G401 (cell line): ENCODE results near the gene STIP1. TPM values are rescaled to one million over a fixed set of nuclear protein-coding genes. Genes with fewer than 3 reads are reported as not detected.
"Not testable (repeated sequence)": the region's sequence is repeated elsewhere in the genome, so short reads cannot be mapped to it uniquely, and the experiment has no call there.

Experiments
- DNase-seq: peaks from one replicate; pipeline ENCODE4 v3.0.0-alpha.2; 2015; ENCODE audit warnings: low spot score
- in situ Hi-C: cut with HindIII; loops from 2 replicates; pipeline ENCODE4 v1.10.0; 2016; ENCODE audit warnings: low sequenced_read_pairs, mixed read lengths
- total RNA-seq: library from RNA; depleted of rRNA; stranded (reverse); fragments of >200 nt; shearing (Covaris generic); gene quantifications from 2 replicates; pipeline ENCODE4 v1.2.3, GENCODE V29; 2014

STIP1 gene
- total RNA-seq, 1 experiment from 2014 or later, result 363 TPM

- DNase-seq, result no peak
- in situ Hi-C loops, result no loop called here
Observed at GRCh38 chr11:64244107-64244506, 58.1 kb downstream of the STIP1 start.

DNA sequence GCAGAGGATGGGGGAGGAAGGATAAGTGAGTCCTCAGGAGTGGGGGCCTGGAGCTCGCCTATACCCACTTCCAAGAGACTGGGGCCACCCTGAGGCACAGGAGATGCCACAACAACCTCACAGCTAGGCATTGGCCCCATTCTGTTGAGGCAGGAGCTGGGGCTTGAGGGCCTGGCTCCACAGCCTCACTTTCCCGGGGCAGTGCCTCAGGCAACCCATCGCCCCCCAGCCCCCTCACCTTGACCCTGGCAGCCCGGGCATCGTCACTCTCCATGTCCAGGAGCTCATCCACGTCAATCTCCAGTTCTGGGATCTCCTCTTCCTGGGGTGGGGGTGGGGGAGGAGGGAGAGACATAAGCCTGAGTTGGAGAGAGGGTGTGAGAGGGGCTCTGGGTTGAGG lies 59.0 kb downstream of the STIP1 start:
- in situ Hi-C loops, result no loop called here
- DNase-seq, result no peak

GRCh38 chr11:64245401-64245796 lies 59.4 kb downstream of the STIP1 start:
- no peak for DNase-seq
- in situ Hi-C loops, result no loop called here

GRCh38 chr11:64245797-64246620 lies 60.0 kb downstream of the STIP1 start:
- no peak for DNase-seq
- in situ Hi-C loops, result no loop called here

GRCh38 chr11:64246621-64246870 lies 60.6 kb downstream of the STIP1 start:
- in situ Hi-C loops, DNase-seq: not testable (repeated sequence)

DNA sequence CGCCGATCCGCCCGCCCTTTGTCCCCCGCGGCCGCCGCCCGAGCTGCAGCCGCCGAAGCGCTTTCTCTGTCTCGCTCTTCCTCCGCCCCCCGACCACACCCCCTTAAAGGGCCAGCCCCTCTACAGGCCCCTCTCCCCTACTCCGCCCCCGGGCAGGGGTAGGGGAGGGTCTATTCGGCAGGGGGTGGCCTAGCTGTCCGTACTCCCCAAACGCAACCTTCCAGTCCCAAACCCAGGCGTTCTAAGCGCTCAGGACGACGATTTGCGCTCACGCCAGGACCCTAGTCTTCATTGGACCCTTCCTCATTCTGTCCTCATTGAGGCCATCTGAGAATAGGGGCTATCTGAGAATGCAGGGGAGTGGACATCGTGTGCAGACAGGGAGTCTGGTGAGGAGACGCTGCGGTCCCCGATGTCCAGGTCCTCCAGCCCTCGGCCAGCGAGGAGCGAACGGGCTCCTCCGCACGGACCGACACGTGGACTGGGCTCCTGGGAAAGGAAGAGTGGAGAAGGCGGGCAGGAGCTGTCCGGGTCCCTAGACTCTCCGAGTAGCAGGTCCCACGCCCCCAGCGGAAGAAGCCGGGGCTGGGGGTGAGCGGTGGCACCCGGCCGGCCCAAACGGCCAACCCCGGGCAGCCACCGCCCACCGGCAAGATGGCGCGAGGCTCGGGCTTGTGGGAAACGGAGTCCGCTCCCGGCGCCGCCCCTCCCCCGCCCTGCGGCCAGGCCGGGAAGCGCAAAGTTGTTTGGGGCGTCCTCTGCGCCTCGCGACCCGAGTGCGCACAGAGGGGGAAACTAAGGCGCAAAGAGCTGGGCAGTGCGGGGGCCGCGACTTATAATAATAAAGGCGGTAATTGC lies 61.1 kb downstream of the STIP1 start, which contains the start of gene PPP1R14B:
Gene PPP1R14B, minus strand, starts transcription at position 73 of the 858 bp plus-strand sequence. CDS start 270 bp downstream, outside the sequence.
- in situ Hi-C loops, result no loop called here
- peak; percentile 79 for DNase-seq

GRCh38 chr11:64247729-64248531 lies 62.0 kb downstream of the STIP1 start:
- no peak for DNase-seq
- in situ Hi-C loops, result no loop called here

DNA sequence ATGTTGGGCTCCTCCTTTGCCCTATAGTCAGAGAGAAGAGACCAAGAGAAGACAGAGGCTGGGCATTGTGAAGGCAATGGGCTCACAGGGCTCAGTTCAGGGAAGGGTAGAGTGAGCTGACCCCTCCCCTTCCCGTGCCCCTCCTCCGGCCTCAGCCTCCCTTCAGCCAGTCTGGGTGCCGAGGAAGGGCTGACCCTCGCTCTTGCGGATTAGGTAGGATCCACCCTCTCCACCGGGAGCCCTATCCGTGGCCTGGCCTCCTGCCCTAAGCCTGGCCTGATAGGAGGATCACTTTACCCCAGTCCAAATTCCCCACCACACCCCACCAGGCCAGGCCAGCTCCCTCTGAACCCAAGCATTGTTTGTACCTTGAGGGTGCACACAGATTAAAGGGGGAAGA lies 62.6 kb downstream of the STIP1 start:
- no peak for DNase-seq
- in situ Hi-C loops, result no loop called here

DNA sequence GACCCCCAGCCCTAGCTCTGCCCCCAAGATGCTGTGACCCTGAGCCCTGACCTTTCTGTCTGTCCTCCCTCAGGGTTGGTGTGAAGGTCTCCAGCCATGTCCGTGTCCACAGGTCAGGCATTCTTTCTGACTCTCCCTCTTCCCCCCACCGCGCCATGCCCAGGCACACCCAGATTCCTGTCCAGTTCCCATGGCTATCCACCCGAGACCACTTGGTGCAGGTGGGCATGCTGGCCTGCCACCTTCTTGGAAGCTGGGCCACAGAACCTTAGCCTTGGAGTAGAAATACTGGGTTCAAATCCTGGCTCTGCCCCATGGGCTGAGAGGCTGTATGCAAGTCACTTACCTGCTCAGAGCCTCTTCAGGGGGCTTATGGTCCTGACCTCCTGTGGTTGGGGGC lies 63.1 kb downstream of the STIP1 start:
- in situ Hi-C loops, result no loop called here
- no peak for DNase-seq

DNA sequence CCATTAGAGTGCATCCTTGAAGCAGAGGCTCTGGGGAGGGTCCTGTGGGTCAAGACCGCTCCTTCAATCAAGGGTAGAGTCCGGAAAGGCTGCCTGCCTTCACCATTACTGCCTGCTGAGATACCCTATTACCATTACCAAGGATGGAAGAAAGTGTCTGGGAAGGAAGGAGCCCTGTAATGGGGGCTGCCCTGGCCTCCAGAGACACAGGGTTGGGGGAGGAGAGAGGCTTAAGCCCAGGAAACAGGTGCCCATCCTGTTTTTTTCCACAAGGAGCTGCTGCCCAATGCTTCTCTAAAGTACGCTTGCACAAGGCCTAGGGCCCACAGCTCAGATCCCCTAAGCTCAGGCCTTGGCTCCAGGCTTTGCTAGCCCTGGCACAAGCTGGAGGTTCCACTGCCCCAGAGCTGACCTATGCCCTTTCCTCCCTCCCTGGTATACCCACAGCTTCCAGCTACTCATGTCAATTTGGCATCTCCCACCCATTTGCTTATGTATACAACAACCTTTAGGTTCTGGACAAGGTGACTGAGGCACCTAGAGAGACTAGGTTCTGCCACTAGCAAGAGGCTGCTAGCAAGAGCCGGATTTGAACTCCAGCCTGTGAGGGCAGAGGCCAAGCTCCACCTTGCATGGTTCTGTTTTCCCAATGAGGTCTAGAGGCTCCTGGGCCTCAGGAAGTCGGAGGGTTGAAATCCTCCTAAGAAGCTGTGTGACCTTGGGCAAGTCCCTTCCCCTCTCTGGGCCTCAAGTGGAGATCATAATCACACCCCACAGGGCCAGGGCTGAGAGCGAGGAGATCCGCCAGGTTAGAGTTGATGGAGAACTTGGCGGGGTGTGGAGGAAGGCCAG lies 63.8 kb downstream of the STIP1 start:
- in situ Hi-C loops, result no loop called here
- DNase-seq, result no peak

- DNase-seq, result no peak
- in situ Hi-C loops, result no loop called here
Observed at GRCh38 chr11:64250415-64251015, 64.5 kb downstream of the STIP1 start.

DNA sequence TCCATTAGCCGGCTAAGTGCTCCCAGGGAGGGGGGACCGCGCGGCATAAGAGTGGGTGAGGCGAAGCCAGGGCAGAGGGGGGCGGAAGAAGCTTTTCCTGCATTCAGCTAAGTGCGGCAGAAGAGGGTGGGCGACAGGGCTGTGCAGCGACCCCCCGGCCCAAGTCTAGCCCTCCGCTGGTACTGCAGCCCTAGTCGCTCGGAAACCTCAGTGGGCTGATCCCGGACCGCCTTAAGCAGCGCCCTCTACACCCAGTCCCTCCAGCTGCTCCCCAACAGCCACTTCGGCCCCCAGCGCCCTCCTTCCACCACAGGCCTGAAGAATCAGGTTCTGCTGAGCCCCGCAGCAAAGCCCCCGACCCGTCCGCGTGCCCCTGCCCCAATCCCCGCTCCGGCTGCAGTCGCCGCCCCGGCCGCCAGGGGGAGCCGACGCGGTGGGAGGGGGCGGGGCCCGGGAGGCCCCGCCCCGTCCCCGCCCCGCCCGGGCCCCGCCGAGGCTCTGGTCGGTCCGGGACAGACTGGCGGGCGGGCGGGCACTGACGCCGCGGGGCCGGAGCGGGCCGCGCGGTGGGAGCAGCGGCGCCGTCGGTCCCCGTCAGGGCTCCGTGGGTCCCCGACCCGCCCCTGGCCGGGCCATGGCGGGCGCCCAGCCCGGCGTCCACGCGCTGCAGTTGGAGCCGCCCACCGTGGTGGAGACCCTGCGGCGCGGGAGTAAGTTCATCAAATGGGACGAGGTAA lies 65.2 kb downstream of the STIP1 start, which contains the start of gene PLCB3:
Gene PLCB3, plus strand, starts transcription at position 515 of the 737 bp plus-strand sequence. Its CDS starts 120 bp downstream, at position 635.
- no peak for DNase-seq
- in situ Hi-C loops, result no loop called here

DNA sequence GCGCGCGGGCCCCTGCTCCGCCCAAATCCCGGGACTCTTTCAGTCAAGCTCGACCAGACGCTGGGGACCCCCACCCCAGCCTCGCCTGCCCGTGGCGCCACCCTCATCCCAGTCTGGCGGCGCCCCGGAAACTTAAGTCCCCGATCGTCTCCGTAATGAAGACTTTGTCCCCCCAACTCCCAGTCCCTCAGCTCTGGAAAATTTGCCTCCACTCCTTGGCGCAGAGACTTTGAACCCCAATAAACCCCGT lies 65.7 kb downstream of the STIP1 start:
- no peak for DNase-seq
- in situ Hi-C loops, result no loop called here

DNA sequence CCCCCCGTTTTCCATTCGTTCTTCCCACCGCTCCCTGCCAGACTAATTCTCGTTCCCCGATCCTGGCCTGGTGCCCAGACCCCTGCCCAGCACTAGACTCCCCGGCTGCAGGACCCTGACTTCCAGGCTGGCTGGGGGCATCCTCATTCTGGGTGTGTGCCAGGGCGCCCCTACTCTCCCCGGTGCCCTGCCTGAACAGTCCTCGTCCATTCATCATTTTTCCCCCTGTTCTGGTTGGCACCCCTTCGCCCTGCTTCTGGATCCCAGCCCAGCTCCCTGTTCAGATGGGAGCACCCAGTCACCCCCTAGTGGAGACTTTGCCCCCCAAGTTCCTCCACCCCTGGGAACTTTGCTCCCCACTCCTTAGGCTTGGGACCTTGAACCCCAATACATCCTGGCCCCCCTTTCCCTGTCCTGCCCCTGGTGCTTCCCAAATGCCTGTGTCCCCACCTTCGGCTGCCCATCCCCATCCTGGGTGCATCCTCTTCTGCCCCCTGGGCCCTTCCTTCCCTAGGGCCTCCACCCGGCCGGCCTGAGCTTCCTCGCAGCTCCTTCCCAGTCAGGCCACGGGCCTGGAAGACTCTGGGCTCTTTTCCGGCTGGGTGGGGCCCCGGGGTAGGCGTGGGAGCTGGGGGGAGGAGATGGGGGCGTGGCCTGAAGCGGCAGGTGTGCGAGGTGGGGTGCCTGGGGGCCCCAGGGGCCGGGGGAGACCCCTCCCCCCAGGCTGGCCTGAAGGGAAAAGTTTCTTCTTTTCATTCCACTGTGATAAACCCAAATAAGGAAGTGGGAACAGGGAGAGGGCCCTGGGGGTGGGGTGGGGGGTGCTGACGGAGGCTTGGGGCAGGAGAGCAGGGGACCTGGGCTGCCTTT lies 66.3 kb downstream of the STIP1 start:
- in situ Hi-C loops, result no loop called here
- no peak for DNase-seq

GRCh38 chr11:64253043-64253442 lies 67.1 kb downstream of the STIP1 start:
- in situ Hi-C loops, result no loop called here
- no peak for DNase-seq

GRCh38 chr11:64253481-64253880 lies 67.5 kb downstream of the STIP1 start:
- DNase-seq, result peak; percentile 78
- in situ Hi-C loops, result no loop called here
